Nephron (organoid): Measurements from ENCODE around the gene LGI1.

Experiments used
- H3K27ac Mint-ChIP-seq, 3 experiments: 2 replicates each; pipeline ENCODE4 v1.8.0; 2020; ENCODE audit warnings: mixed read lengths in 3 of 3, mild to moderate bottlenecking in 2 of 3, moderate library complexity in 1 of 3
- H3K27me3 Mint-ChIP-seq: 2 replicates; pipeline ENCODE4 v1.8.0; 2021; ENCODE audit warnings: low read depth, mild to moderate bottlenecking, moderate library complexity, mixed read lengths
- H3K36me3 Mint-ChIP-seq: 2 replicates; pipeline ENCODE4 v1.8.0; 2020; ENCODE audit warnings: low read depth, mixed read lengths
- H3K4me1 Mint-ChIP-seq: 2 replicates; pipeline ENCODE4 v1.8.0; 2020; ENCODE audit warnings: mixed read lengths
- H3K4me3 Mint-ChIP-seq, 3 experiments: 2 replicates each; pipeline ENCODE4 v1.8.0; 2020; ENCODE audit warnings: mild to moderate bottlenecking in 3 of 3, mixed read lengths in 3 of 3, moderate library complexity in 2 of 3
- H3K9me3 Mint-ChIP-seq: 2 replicates; pipeline ENCODE4 v1.8.0; 2020; ENCODE audit warnings: mixed read lengths
- TF ChIP-seq, protein P1 (sequence below), 3 experiments: fragments of 200-600 bp; sonication (generic); IDR thresholded peaks; one replicate each; pipeline ENCODE4 v1.5.0; 2021; ENCODE audit warnings: antibody characterized with exemption in 3 of 3; ENCODE audit not compliant: unreplicated experiment in 3 of 3

The LGI1 gene

DNA sequence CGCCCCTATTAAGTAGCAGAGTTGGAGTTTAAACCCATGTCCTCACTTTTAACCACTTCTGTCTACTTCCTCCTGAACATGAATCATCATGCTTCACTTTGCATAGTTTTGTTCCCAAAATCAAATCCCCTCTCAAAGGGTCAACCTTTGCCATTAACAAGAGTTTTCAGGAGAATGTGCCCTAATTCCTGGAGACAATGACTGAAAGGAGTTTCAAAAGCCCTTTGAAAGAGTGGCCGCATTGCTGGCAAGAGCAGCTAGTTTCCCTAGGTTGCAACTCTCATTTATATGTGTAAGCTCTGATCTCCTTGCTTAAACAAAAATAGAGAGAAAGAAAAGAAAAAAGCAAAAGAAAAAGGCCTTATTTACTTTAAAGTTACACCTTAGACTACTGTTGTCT, 9.2 kb downstream of the LGI1 start:
- Mint-ChIP-seq H3K27ac (no peak overlapping the region), H3K27me3 (peaks cover 5% of the 10 kb centered on the region), H3K9me3 (no peaks in the 10 kb centered on the region), H3K36me3 (no peaks in the 10 kb centered on the region), H3K4me1 (peaks cover 5% of the 10 kb centered on the region), H3K4me3 (no peak overlapping the region)
- TF ChIP-seq, protein P1, sequence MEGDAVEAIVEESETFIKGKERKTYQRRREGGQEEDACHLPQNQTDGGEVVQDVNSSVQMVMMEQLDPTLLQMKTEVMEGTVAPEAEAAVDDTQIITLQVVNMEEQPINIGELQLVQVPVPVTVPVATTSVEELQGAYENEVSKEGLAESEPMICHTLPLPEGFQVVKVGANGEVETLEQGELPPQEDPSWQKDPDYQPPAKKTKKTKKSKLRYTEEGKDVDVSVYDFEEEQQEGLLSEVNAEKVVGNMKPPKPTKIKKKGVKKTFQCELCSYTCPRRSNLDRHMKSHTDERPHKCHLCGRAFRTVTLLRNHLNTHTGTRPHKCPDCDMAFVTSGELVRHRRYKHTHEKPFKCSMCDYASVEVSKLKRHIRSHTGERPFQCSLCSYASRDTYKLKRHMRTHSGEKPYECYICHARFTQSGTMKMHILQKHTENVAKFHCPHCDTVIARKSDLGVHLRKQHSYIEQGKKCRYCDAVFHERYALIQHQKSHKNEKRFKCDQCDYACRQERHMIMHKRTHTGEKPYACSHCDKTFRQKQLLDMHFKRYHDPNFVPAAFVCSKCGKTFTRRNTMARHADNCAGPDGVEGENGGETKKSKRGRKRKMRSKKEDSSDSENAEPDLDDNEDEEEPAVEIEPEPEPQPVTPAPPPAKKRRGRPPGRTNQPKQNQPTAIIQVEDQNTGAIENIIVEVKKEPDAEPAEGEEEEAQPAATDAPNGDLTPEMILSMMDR (IDR thresholded peaks at IDR 0.05; ENCODE audit: unreplicated experiment in 3 of 3): no peak

DNA sequence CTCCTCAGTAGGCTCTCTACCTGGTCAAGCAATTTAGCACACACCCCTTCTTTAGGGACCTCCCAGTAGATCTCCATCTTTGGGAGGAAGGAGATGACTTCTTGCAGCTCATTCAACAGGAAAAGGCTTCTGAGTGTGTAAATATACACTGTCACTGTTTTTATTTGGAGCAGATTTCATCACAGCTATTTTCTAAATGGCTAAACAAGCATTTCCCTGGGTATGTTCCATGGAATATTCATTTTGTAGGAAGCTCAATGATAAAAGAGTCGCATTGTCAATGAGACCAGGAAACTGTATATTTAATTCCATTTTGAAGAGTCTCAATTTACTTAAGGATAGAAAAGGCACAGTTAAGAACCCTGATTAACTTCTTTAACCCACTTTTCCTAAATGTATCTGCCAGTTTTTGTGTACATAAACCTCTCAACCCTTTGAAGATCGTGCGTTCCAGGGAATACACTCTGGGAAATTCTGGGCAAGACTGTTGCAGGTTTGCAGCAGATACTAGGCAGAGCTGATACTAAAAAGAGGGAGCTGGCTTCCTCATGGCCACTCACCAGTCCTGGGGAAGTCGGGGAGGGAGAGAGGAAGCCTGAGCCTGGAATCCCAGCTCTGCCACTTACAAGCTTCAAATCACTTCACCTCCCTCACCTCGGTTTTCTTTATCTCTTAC, 10.1 kb downstream of the LGI1 start:
- no peak overlapping the region for H3K4me3 Mint-ChIP-seq
- TF ChIP-seq, protein P1 (IDR thresholded peaks at IDR 0.05; ENCODE audit: unreplicated experiment in 3 of 3): no peak
- no peak overlapping the region for H3K27ac Mint-ChIP-seq
- H3K4me1 Mint-ChIP-seq: peaks cover 4% of the 10 kb centered on the region
- H3K36me3 Mint-ChIP-seq: no peaks in the 10 kb centered on the region
- H3K9me3 Mint-ChIP-seq: no peaks in the 10 kb centered on the region
- H3K27me3 Mint-ChIP-seq: peaks cover 3% of the 10 kb centered on the region

DNA sequence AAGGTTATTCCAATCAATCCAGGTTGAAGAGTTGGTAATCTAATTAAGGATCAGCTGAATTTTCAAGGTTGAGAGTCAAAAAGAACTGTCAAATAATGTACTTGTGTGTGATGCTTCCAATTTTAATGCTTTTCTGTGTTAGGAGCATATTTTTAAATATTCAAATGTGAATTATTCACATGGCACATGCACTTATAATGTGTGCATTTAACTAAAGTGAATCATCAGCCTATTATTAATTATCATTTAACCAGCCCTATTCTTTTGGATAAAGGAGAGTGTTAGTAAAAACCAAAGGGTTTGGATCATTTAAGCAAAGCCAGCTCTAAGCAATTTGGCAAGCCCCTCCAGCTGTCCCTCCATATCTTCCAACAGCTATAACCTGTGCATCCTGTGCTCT, 11.2 kb downstream of the LGI1 start:
- Mint-ChIP-seq H3K4me1 (no peaks in the 10 kb centered on the region), H3K9me3 (no peaks in the 10 kb centered on the region), H3K27me3 (no peaks in the 10 kb centered on the region), H3K36me3 (no peaks in the 10 kb centered on the region), H3K4me3 (no peak overlapping the region), H3K27ac (no peak overlapping the region)
- TF ChIP-seq, protein P1 (IDR thresholded peaks at IDR 0.05; ENCODE audit: unreplicated experiment in 3 of 3): no peak

DNA sequence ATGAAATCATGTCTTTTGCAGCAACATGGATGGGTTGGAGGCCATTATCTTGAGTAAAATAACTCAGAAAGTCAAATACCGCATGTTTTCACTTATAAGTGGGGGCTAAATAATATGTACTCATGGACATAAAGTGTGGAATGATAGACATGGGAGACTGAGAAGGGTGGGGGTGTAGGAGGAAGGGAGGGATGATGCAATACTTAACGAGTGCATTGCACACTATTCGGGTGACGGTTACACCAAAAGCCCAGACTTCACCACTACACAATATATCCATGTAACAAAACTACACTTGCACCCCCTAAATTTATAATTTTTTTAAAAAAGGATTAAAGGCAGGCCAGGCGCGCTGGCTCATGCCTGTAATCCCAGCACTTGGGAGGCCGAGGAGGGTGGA, 13.6 kb downstream of the LGI1 start:
- H3K9me3 Mint-ChIP-seq: no peaks in the 10 kb centered on the region
- H3K27me3 Mint-ChIP-seq: no peaks in the 10 kb centered on the region
- TF ChIP-seq, protein P1 (IDR thresholded peaks at IDR 0.05; ENCODE audit: unreplicated experiment in 3 of 3): no peak
- no peaks in the 10 kb centered on the region for H3K4me1 Mint-ChIP-seq
- no peaks in the 10 kb centered on the region for H3K36me3 Mint-ChIP-seq
- no peak overlapping the region for H3K27ac Mint-ChIP-seq
- H3K4me3 Mint-ChIP-seq: no peak overlapping the region

DNA sequence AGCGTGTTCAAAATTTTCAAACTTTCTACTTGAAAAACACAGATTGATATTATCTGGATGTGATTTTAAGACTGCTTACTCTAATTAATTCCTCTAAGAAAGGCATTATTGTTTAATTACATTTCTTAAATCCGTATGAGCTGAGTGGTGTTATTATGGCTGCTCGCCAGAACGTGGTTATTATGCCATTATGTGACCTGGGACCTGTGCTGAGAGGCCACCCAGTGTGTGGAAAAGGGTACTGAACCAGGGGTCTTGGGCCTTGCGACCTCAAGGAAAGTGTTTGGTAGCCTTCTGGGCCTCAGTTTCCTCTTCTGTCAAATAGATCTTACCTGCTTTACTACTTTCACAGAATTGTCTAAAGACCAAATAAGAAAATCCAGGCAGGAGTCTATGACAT, 15.4 kb downstream of the LGI1 start:
- TF ChIP-seq, protein P1 (IDR thresholded peaks at IDR 0.05; ENCODE audit: unreplicated experiment in 3 of 3): no peak
- Mint-ChIP-seq H3K36me3 (no peaks in the 10 kb centered on the region), H3K27me3 (peaks cover 1% of the 10 kb centered on the region), H3K9me3 (no peaks in the 10 kb centered on the region), H3K27ac (no peak overlapping the region), H3K4me3 (no peak overlapping the region), H3K4me1 (no peaks in the 10 kb centered on the region)

DNA sequence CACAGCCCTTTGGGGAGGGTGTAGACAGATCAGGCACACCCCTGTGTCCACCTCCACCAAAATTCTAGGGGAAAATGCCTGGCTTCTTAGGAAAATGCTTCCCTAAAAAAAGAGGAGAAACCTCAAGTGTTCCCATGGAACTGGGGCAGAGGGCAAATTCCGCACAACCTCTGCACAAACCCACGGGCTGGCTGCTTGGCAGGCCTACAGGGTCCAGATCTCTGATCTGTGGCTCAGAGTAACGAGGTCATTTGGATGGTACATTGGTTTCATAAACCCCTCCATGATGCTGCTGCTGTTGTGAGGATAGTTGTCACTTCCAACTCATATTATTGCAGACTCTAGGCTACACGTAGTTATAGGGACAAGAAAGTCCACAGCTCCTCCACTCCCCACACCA, 16.0 kb downstream of the LGI1 start:
- Mint-ChIP-seq H3K36me3 (no peaks in the 10 kb centered on the region), H3K9me3 (no peaks in the 10 kb centered on the region), H3K4me1 (no peaks in the 10 kb centered on the region), H3K27me3 (peaks cover 4% of the 10 kb centered on the region), H3K27ac (no peak overlapping the region), H3K4me3 (no peak overlapping the region)
- TF ChIP-seq, protein P1 (IDR thresholded peaks at IDR 0.05; ENCODE audit: unreplicated experiment in 3 of 3): no peak
